Activated CD4-positive, CD25-positive, alpha-beta regulatory T cell (primary cell): ENCODE results near the gene USP15.

Experiments used
- DNase-seq, 4 experiments: peaks; one replicate each; lab custom pipeline; 2025; lab: John Stamatoyannopoulos, UW

Gene USP15

DNA sequence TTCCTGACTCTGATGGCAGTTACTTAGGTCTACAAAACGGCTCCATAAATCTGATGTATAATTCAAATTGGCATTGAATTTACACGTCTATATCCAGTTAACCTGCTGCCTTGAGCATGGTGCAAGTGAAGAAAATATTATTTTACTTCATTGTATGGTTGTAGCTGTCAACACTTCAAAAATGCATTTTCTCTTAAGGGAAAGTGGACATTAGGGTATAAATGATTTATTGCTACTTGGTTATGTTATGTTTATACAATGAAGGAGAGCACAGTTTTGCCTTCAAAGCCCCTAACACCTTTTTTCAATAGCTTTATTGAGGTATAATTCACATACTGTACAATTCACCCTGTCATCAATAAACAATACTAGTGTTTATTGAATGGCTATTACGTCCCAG is 2.0 kb upstream of the USP15 start:
- no peak for DNase-seq

DNA sequence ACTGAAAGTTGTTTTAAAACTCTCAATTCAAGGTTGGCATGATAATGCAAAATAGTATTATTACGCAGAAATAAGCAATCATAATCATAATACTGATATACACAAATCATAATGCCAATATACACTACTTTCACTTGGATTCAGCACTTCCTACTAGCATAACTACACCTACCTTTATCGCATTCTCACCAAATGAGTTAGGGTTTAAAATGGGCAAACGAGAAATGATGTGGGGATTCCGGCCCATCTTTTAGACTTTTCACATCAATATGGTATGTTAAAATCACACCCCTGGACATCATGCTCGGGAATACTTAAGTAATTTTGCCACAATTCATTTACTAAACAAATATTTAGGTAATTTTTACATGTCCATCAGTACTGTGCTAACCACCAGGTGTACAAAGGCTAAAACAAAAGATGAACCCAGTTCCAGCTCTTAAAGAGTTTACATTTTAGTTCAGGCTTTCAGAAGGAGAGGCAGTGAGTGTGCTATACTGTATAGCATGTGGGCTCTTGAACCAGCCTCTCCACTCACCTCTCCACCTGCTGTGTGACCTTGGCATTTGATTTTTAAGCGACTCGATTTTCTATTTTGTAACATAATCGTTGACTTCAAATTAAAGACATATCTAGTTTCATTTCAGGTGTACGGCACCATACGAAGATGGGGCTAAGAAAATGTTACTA is 1.1 kb upstream of the USP15 start:
- no peak for DNase-seq

DNA sequence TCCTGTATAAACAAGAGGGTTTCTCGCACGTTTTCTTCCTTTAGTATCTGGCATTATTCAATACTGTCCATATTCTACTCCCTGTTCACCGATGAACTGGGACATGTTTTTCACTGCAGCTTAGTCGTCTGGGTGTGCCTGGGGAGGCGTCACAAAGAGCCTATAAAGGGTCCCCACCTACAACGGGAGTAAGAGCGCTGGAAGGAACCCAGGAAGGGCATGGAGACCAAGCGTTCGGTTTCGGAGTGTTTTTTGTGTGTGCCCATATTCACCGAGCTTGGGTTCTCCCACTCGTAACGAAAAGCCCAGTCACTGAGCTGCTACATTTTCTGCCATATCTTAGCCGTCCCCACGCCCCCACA is 592 bp upstream of the USP15 start:
- no peak for DNase-seq

DNA sequence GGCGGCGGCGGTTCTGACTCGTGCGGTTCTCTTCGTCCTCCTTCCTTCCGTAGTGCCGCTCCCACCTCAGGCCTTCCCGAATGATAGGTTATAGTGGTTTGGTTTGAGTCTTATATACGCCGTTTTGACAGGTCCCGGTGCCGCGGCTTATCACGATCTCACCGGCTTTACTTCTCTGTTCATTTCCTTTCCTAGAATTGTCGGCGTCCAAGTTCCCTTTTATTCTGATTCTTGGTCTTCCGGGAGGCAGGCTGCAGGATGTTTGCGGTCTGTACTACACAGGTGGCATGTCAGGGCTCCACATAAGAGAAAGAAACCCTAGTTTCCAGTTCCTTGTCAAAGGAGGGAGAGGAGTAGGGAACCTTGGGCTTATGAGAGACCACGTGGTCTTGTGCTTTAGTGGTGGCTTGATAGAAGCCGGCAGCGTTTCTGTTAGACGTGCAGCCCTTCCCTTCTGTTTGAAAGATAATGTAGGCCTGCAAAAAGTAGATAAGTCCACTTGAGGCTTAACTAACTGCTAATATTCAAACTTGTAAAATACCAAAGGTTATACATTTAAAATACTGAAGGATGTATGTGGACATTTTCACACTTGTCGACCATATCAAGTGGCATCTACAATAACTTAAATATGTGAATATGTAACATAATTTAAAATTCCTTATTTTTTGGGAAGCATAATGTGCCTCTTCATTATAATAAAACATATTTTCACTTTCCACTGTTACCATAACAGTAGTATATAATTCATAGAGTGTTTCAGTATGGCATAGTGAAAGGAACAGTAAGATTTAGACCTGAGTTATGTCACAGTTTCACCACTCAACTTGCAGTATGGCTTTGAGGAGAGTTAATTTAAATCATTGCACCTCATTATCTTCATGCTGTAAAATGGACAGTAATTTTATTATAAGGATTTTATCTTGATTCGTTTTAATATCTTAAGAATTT is 804 bp downstream of the USP15 start:
- DNase-seq: peak in 2 of 4 experiments; percentile 45 to 48

DNA sequence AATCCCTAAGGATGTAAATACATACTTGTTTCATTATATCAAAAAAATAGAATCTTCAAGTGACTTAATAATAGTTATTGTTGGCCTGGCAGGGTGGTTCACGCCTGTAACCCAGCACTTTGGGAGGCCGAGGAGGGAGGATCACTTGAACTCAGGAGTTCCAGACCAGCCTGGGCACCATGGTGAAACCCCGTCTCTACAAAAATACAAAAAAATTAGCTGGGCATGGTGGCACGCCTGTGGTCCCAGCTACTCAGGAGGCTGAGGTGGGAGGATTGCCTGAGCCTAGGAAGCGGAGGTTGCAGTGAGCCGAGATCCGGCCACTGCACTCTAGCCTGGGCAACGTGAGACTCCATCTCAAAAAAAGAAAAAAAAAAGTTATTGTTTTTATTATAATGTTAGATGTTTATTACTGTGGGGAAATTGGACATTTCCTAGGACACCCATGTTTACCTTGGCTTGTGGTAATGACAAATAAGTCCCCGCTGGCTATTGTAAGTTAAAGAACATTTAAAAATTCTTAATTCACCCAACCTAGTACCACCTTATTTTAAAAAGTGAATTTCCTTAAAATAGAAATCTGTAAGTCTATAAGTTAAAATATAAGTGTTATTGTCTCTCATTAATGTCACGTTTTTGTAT is 1.8 kb downstream of the USP15 start:
- DNase-seq: no peak

DNA sequence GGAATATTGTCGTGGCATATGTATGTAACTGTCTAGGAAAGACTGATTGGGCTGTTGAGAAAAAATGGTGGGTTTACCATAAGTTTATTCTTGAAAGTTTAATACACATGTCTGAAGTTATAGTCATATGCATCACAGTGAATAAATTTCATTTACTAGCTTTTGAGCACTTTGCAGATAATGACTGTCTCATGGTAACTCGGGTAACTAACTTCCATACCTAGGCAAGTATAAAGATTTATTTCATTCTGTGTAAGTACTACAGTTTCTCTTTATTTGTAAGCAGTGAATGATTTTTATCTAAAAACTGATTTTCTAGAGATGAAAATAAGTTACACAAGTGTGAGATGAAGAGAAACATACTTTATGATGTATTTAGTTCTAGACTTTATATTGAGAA is 3.0 kb downstream of the USP15 start:
- DNase-seq: no peak

DNA sequence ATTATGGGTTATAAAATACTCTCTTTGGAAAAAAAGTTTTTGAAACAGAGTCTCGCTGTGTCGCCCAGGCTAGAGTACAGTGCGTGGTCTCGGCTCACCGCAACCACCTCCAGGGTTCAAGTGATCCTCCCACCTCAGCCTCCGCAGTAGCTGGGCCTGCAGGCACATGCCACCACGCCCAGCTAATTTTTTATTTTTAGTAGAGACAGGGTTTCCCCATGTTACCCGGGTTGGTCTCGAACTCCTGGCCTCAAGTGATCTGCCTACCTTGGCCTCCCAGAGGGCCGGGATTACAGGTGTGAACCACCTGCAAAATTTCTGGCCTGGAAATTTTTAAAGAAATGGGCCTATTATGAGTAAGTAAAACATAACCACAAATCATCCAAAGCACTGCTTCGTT is 3.8 kb downstream of the USP15 start:
- DNase-seq: no peak

DNA sequence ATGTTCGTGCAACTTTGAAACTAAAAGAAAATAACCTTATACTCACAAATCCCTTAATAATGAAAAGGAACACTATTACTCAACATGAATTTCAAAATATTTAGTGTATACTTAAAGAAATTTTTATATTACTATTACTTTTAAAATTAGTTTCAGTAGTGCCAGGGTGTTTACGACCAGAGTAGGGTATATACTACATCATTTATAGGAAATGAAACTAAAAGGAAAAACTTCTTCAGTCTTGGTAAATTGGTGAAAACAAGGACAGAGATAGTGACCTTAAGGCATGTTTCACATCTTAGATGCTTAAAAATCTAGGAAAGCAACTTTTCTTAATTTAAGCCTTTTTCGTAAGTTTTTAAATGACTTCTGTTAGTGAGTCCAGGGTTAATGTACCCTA is 4.5 kb downstream of the USP15 start:
- DNase-seq: no peak

DNA sequence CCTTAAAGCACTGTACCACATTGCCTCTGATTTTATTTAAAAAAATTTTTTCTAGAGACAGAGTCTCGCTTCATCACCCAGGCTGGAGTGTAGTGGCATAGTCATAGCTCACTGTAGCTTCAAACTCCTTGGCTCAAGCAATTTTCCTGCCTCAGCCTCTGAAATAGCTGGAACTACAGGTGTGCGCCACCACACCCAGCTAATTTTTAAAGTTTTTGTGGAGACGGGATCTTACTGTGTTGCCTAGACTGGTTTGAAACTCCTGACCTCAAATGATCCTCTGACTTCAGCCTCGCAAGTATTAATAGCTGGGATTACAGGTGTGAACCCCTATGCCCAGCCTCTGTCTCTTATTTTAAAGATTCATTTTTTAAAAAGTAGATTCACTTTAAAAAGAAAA is 5.3 kb downstream of the USP15 start:
- no peak for DNase-seq

DNA sequence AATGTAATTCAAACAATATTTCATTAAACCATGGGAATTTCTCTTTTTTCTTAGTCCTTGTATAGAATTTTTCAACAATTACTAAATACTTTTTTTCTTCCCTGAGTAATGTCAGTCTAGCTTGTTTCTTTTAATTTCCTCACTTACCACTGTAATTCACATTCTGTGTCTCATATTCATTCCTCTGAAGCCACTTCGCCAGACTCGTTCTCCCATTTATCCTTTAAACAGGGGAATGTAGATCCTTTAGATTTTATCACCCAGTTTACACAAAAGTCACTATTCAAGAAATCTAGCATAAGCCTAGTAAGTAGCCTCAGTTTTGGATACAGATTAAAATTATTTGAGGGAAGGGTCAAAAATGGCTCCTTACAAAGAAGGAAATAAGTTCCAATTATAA is 6.8 kb downstream of the USP15 start:
- DNase-seq: no peak

DNA sequence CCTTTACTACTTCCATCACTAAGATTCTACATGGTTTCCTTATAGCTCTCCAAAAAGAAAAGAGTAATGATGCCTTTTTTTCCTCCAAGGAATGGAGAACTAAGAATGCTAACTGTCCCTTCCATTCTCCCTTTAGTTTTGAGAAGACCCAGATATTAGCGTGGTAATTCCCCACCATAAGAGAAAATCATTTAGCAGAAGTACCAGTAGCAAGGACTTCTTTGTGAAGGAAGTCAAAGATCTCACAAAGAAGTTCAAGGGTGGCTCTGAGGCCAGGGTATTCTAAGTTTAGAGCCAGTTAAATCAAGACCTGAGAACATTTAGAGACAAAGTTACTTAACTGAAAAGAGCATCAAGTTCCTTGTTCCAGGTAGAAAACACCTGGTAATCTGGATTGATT is 7.3 kb downstream of the USP15 start:
- no peak for DNase-seq

DNA sequence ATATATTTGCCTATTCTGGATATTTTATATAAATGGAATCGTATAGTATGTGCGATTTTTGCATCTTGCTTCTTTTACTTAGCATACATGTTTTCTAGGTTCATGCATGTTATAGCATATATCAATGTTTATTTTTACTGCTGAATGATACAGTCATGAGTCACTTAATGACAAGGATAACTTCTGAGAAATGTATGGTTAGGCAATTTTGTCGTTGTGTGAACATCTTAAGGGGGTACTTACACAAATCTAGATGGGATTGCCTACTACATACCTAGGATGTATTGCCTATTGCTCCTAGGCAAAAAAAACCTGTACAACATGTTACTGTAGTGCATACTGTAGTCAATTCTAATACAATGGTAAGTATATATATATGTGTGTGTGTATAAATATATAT is 8.8 kb downstream of the USP15 start:
- no peak for DNase-seq

DNA sequence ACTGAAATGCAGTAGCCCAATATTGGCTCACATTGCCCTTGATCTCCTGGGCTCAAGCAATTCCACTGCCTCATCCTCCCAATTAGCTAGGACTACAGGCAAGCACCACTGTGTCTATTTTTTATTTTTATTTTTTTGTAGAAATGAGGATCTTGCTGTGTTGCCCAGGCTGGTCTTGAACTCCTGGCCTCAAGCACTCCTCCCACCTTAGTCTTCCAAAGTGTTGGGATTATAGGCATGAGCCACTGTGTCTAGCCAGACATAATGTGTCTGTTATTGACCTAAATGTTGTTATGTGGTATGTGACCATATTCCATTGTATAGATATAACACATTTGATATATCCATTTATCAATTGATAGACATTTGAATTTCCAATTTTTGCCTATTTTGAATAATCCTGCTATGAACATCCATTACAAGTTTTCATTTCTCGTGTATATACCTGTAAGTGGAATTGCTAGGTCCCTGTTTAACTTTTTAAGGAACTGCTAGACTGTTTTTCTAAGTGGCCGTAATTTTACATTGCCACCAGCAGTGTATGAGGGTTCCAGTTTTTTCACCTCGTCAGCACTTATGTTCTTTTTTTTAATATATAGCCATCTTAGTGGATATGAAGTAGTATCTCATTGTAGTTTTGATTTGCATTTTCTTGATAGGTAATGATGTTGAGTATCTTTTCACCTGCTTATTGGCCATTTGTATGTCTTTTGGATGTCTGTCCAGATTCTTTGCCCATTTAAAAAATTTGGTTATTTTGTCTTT is 9.4 kb downstream of the USP15 start:
- no peak for DNase-seq

DNA sequence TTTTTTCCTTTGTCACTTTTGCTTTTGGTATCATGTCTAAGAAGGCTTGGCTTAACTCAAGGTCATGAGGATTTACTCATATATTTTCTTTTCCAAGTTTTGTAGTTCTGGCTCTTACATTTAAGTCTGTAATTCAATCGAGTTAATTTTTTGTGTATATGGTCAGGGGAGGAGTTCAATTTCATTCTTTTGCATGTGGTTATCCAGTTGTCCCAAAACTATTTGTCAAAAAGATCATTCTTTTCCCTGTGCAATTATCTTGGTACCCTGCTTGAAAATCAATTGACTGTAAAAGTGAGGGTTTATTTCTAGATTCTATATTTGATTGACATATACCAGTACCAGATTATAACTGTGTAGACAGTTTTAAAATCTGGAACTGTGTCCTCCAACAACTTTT is 10.2 kb downstream of the USP15 start:
- no peak for DNase-seq

DNA sequence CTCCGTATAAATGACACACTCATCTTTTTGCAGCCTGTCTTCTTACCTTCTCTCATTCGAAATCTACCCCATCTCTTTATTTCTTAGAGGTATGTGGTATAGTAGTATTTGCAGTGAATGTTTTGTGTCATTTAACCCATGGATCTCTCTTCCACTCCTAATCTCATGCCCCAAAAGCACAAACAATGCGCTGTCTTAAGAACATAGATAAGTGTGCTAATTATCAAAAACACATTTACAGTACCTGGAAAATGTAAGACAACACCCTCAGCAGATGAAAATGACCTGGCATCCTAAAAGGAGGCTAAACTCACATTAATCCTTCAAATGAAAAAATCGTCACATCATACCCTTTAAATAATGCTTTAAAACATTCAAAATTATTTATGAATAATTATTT is 10.7 kb downstream of the USP15 start:
- DNase-seq: no peak

DNA sequence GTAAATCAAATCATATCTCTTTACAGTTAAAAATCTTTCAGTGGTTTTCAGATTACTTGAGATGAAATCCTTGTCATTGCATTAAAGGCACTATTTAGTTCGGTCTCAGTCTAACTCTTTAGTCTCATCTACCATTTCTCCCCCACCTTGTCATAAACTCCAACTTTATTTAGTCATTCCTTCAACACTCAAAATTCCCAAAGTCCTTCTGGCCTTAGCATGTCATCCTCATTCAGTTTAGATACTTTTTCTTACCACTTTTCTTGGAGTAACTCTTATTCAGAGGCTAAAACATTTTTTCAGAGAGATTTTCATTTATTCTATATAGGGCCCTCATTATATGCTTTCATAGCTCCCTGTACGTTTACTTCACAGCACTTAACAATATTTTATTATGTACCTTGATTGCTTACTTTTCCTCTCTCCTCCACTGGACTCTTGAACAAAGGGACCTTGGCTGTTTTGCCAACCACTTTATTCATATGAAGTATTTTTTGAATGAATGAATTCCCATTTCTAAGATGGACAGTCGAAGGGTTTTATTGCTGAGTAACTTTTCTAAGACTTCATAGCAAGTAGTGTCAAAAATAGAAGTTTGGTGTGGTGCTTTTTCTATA is 12.8 kb downstream of the USP15 start:
- no peak for DNase-seq

DNA sequence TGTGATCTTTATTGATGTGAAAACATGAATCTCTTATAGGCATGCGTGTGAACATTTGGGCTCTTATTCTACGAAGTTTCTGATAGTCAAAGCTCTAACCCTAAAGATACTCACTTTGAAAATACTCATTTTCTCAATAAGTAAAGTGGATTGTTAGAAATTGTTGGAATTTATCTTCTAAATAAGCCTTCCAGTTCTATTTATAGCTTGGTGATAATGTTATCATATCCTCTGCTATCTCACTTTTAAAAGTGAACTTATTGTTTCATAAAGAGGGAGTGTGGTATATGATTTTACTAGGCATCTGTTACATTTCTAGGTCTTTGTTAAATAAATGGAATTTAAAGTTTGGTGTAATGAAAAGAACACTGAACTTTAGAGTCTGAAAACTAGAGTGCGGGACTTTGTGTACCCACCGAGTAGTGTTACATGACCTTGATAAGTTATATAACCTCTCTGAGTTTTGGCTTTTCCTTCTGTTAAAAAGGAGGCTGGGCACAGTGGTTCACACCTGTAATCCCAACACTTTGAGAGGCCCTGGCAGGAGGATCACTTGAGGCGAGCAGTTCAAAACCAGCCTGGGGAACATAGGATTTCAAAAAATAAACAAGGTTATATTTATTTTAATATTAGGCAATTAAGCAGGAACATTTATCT is 13.6 kb downstream of the USP15 start:
- DNase-seq: no peak

DNA sequence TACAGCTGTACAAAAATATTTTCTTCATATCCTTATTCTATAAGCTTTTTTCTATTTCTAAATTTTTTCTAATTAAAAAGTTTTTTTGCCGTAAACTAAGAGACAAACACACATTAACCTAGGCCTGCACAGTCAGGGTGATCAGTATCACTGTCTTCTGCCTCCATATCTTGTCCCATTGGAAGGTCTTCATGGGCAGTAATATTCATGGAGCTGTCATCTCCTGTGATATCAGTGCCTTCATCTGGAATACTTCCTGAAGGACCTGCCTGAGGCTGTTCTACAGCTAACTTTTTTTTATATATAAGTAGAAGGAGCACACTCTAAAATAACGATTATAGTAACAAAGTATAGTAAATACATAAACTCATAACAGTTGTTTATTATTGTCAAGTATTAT is 17.8 kb downstream of the USP15 start:
- no peak for DNase-seq

DNA sequence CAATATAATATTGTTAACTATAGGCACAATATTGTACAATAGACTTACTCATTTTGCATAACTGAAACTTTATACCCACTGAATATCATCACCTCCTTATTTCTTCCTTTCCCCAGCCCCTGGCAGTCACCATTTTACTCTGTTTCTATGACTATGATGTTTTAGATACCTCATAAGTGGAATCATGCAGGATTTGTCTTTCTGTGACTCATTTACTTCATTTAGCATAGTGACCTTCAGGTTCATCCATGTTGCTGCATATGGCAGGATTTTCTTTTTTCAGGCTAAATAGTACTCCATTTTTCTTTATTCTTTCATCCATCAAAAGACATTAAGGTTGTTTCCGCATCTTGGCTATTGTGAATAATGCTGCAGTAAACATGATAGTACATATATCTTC is 18.9 kb downstream of the USP15 start:
- DNase-seq: no peak

DNA sequence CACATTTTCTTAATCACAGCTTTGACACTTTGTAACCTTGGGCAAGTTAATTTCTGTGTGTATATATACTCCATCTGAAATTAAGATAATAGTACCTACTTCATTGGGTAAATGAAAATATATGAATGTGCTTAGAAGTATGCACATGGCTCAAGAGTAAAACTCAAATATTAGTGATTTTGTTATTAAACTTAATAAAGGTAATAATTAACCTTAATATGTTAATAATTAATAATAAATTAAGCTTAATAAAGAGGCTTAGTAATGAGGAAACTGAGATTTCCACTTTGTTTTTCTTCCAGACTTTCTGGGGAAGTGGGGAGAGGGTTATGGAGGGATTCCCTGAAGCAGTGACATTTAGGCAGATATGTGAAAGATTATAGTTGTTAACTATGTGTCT is 19.8 kb downstream of the USP15 start:
- DNase-seq: no peak

DNA sequence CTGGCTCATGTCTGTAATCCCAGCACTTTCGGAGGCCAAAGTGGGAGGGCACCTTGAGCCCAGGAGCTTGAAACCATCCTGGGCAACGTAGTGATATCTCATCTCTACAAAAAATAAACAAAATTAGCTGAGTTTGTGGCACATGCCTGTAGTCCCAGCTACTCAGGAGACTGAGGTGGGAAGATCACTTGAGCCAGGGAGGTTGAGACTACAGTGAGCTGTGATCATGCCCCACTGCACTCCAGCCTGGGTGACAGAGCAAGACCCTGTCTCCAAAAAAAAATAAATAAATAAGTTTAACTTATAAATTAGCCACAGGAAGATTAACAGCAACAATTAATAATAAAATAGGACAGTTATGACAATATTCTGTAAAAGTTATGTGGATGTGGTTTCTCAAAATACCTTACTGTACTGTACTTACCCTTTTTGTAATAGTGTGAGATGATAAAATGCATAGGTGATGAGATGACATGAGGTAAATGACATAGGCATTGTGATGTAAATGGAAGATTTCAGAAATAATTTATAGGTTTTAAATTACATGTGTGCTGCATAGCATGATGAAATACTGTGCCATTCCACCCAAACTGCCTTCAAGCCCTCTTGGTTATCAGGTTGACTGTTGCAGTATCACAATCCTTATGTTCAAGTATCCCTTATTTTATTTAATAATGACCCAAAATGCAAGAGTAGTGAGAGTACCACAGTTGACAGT is 22.0 kb downstream of the USP15 start:
- DNase-seq: no peak
